Ovary (tissue), 9 donors: ENCODE results near the gene HYAL3. TPM values are rescaled to one million over a fixed set of nuclear protein-coding genes. Genes with fewer than 3 reads are reported as not detected.

Experiments used
- DNase-seq, 5 donors: peaks; one replicate each; pipeline ENCODE4 v3.0.0-alpha.2; 2019 to 2020
- H3K27ac ChIP-seq, 2 donors: fragments of 200-600 bp; one replicate each; pipeline versions ENCODE4 v1.5.1 to v1.8.0; 2019 to 2022
- H3K27me3 ChIP-seq: fragments of 200-600 bp; one replicate; pipeline ENCODE4 v1.8.0; 2022
- H3K36me3 ChIP-seq: fragments of 200-600 bp; sonication (generic); one replicate; pipeline ENCODE4 v1.5.1; 2019
- H3K4me1 ChIP-seq: one replicate; pipeline ENCODE4 v1.8.1; 2013; ENCODE audit warnings: mild to moderate bottlenecking, moderate library complexity; ENCODE audit not compliant: insufficient read depth
- H3K4me3 ChIP-seq: fragments of 200-600 bp; sonication (generic); one replicate; pipeline ENCODE4 v1.5.1; 2017
- H3K9me3 ChIP-seq, 2 donors: fragments of 200-600 bp in 1 of 2; sonication (generic) in 1 of 2; one replicate each; pipeline versions ENCODE4 v1.5.1 to v1.8.1; 2013 to 2019; ENCODE audit warnings: mild to moderate bottlenecking in 1 of 2, moderate library complexity in 1 of 2
- CTCF ChIP-seq, 3 donors: fragments of 450-650 bp in 2 of 3; fragments of 200-600 bp in 1 of 3; IDR thresholded peaks; one replicate each; pipeline versions ENCODE4 v1.5.1 to v1.8.0; 2016 to 2022; ENCODE audit warnings: antibody characterized with exemption in 3 of 3, mild to moderate bottlenecking in 1 of 3
- EP300 ChIP-seq: sonication (generic); formaldehyde crosslinking; IDR thresholded peaks from one replicate; pipeline ENCODE4 v1.6.1; 2017; ENCODE audit warnings: antibody characterized with exemption
- POLR2A ChIP-seq: fragments of 450-650 bp; IDR thresholded peaks from one replicate; pipeline ENCODE4 v1.6.1; 2017; ENCODE audit warnings: antibody characterized with exemption, mild to moderate bottlenecking, moderate library complexity
- WGBS, 3 donors: extraction: QIAGEN DNeasy Blood & Tissue Kit in 1 of 3; methylation state at CpG; one replicate each; pipeline versions ENCODE4 v1.1.5 to v1.1.7; 2013 to 2017; 5-methylcytosine and 5-hydroxymethylcytosine counted together
- intact Hi-C, 4 donors: fragments of 100-400 bp; cut with DNase I; formaldehyde crosslinking; loops; one replicate each; pipeline versions ENCODE4 v1.11.0 to v1.15.1; 2022 to 2023
- polyA plus RNA-seq, 2 donors: library from polyadenylated mRNA; stranded (reverse); fragments of 200-250 nt in 1 of 2; fragments of 350-450 nt in 1 of 2; fragmentation: Illumina TruSeq in 1 of 2; extraction: RNeasy Lipid Tissue Mini Kit (QIAGEN cat#74804) in 1 of 2; gene quantifications; one replicate each; pipeline ENCODE4 v1.2.3, GENCODE V29; 2013 to 2014
- total RNA-seq, 7 donors: library from RNA; depleted of rRNA in 2 of 7; stranded (reverse); fragments of >200 nt in 2 of 7; fragmentation: NEBNext Ultra II Directional in 3 of 7; extraction: Animal tissue kit (Norgen Biotek cat#: 25700) in 3 of 7; gene quantifications; one replicate each; pipeline versions ENCODE4 v1.1.0 to v1.2.4, GENCODE V29; 2016 to 2023
- donor health status: DM: no; HTN: no; CAD: no; lungs with moderate emphysema.
- donor health status: DM: no; HTN: no; CAD: no.
- donor health status: Bipolar disorder and iron deficiency.
- donor health status: DM: yes; HTN: yes; CAD: no.
- donor health status: DM: no; HTN: no; CAD: no.
- donor health status: DM: yes; HTN: yes; CAD: no.

HYAL3 gene
- total and polyA plus RNA-seq, 9 donors = 0.58 to 4.3 (median 1.9) TPM

DNA sequence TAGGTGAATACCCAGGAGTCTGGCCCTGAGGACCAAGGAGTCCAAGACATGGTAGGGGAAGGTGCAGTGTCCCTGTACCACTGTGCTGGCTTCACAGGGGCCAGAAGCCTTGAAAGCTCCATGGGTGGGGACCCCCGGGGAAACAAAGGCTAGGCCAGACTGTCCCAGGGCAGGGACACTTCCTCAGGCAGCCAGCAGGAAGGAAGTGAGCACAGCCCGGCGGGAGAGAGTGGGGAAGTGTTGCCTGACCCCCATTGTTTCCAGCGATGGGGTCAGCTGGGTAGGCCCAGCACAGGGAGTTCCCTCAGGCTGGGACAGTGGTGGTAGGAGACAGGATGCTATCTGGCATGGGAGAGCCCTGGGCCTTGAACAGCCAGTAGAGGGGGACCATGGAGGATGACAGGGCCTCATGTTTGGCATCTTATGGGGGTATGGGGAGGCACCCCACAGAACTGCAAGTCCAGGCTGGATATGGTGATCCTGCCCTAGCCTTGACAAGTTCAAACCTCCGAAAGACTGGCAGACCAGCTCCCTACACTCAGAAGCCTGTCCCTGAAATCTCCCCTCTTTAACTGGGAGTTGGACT, 24.5 kb upstream of the HYAL3 start:
- H3K4me3 ChIP-seq = no peak overlapping the region
- 69 to 77% (median 69%) methylated on average over 5 of the region's 5 CpGs for WGBS, 3 donors
- intact Hi-C loops = loop anchor here in 1 of 4 donors (10.0 kb wide), 1 partner anchor 59 kb away; the partner anchor contains the start of gene SEMA3B
- peak in 2 of 5 donors; percentile 44 to 48 for DNase-seq
- no peaks in the 10 kb centered on the region for H3K36me3 ChIP-seq
- TF ChIP-seq POLR2A (no peak), EP300 (no peak), CTCF (IDR thresholded peaks at IDR 0.05) (no peak)
- H3K27ac ChIP-seq = peak overlapping the region in 1 of 2 donors; percentile 95
- peaks cover 24% of the 10 kb centered on the region for H3K4me1 ChIP-seq
- H3K9me3 ChIP-seq = no peaks in the 10 kb centered on the region
- H3K27me3 ChIP-seq = no peaks in the 10 kb centered on the region

GRCh38 chr3:50323092-50323600, 23.9 kb upstream of the HYAL3 start:
- Histone ChIP-seq H3K27me3 (no peaks in the 10 kb centered on the region), H3K36me3 (no peaks in the 10 kb centered on the region), H3K4me1 (peaks cover 26% of the 10 kb centered on the region), H3K9me3 (no peaks in the 10 kb centered on the region), H3K27ac (peak overlapping the region; percentile 71 to 95), H3K4me3 (no peak overlapping the region)
- peak in 1 of 5 donors; percentile 58 for DNase-seq
- WGBS, 3 donors = 33 to 40% (median 34%) methylated on average over 4 of the region's 4 CpGs
- intact Hi-C loops = loop anchor here in 1 of 4 donors (10.0 kb wide), 1 partner anchor 58 kb away; the partner anchor contains the start of gene SEMA3B
- TF ChIP-seq EP300 = no peak
- no peak for TF ChIP-seq CTCF (IDR thresholded peaks at IDR 0.05)
- no peak for TF ChIP-seq POLR2A

- H3K4me1 ChIP-seq = peaks cover 26% of the 10 kb centered on the region
- TF ChIP-seq EP300 = no peak
- TF ChIP-seq POLR2A = no peak
- TF ChIP-seq CTCF (IDR thresholded peaks at IDR 0.05) = no peak
- DNase-seq = peak; percentile 84 to 92 (median 89)
- intact Hi-C loops = loop anchor here in 1 of 4 donors (10.0 kb wide), 1 partner anchor 58 kb away; the partner anchor contains the start of gene SEMA3B
- H3K9me3 ChIP-seq = no peaks in the 10 kb centered on the region
- no peaks in the 10 kb centered on the region for H3K36me3 ChIP-seq
- peak within 1 kb of the TSS; percentile 65 for H3K4me3 ChIP-seq
- H3K27me3 ChIP-seq = no peaks in the 10 kb centered on the region
- WGBS, 3 donors = 6 to 13% (median 8%) methylated on average over 26 to 31 of the region's 31 CpGs
- peak within 1 kb of the TSS; percentile 71 to 95 for H3K27ac ChIP-seq
These were observed 23.3 kb upstream of the HYAL3 start, which contains the start of gene HYAL2 for GRCh38 chr3:50322386-50323091. TSS of gene HYAL2 (minus strand) at chr3:50322745. CDS start at chr3:50320489, 2,256 bp downstream.

DNA sequence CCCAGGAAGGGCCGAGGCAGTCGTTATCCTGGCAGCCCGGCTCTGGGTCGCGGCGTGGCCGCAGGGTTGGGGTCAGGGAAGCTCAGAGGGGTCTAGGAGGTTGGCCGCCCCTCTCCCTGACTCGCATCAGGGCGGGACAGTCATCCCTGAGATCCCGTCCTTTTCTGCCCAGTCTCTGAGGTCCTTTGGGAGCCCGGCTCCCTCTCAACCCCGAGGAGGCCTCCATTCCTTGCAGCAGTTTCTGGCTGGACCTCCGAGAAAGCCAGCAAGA, 22.8 kb upstream of the HYAL3 start:
- peak overlapping the region; percentile 71 to 95 for H3K27ac ChIP-seq
- H3K4me3 ChIP-seq = peak overlapping the region; percentile 65
- TF ChIP-seq CTCF (IDR thresholded peaks at IDR 0.05) (no peak), EP300 (no peak), POLR2A (peak; percentile 42)
- no peaks in the 10 kb centered on the region for H3K27me3 ChIP-seq
- peaks cover 22% of the 10 kb centered on the region for H3K4me1 ChIP-seq
- WGBS, 3 donors = 2 to 6% (median 2%) methylated on average over 13 to 14 of the region's 14 CpGs
- intact Hi-C loops = loop anchor here in 1 of 4 donors (10.0 kb wide), 1 partner anchor 57 kb away; the partner anchor contains the start of gene SEMA3B
- no peaks in the 10 kb centered on the region for H3K36me3 ChIP-seq
- no peaks in the 10 kb centered on the region for H3K9me3 ChIP-seq
- no peak for DNase-seq
